NAMALWA (cell line): ENCODE results near the gene RCOR1.
"Not testable (repeated sequence)": the region's sequence is repeated elsewhere in the genome, so short reads cannot be mapped to it uniquely, and the experiment has no call there.

Experiments
- DNase-seq: peaks from one replicate; pipeline ENCODE4 v3.0.0-alpha.2; 2015; ENCODE audit warnings: low spot score

RCOR1 gene

GRCh38 chr14:102751088-102751487 is 158.6 kb downstream of the RCOR1 start:
- no peak for DNase-seq

GRCh38 chr14:102752239-102752847 is 159.9 kb downstream of the RCOR1 start:
- DNase-seq = no peak

GRCh38 chr14:102754370-102755262 is 162.2 kb downstream of the RCOR1 start:
- no peak for DNase-seq

GRCh38 chr14:102757646-102758045 is 165.2 kb downstream of the RCOR1 start:
- no peak for DNase-seq

GRCh38 chr14:102758087-102758486 is 165.6 kb downstream of the RCOR1 start:
- DNase-seq = no peak

- DNase-seq = no peak
Observed at GRCh38 chr14:102759456-102760187, 167.2 kb downstream of the RCOR1 start.

GRCh38 chr14:102760496-102761193 is 168.2 kb downstream of the RCOR1 start:
- DNase-seq = no peak

- peak; percentile 28 for DNase-seq
Observed at GRCh38 chr14:102761206-102761605, 168.8 kb downstream of the RCOR1 start.

- no peak for DNase-seq
Observed at GRCh38 chr14:102764220-102764671, 171.8 kb downstream of the RCOR1 start.

GRCh38 chr14:102765770-102766169 is 173.3 kb downstream of the RCOR1 start:
- not testable (repeated sequence) for DNase-seq

- peak; percentile 65 for DNase-seq
Observed at GRCh38 chr14:102768223-102769048, 176.0 kb downstream of the RCOR1 start.

- DNase-seq = no peak
Observed at GRCh38 chr14:102769049-102769327, 176.5 kb downstream of the RCOR1 start.

- DNase-seq = no peak
Observed at GRCh38 chr14:102770147-102771123, 178.0 kb downstream of the RCOR1 start.

- DNase-seq = no peak
Observed at GRCh38 chr14:102771144-102771543, 178.7 kb downstream of the RCOR1 start.

GRCh38 chr14:102772781-102773570 is 180.5 kb downstream of the RCOR1 start:
- peak; percentile 64 for DNase-seq

GRCh38 chr14:102774391-102775153 is 182.1 kb downstream of the RCOR1 start:
- DNase-seq = peak; percentile 91

- no peak for DNase-seq
Observed at GRCh38 chr14:102775855-102776760, 183.7 kb downstream of the RCOR1 start.
